Uterus (tissue), 2 donors: ENCODE measurements around the gene CCDC60.

Source experiments
- CTCF ChIP-seq, 4 experiments: fragments of 200-600 bp in 2 of 4; fragments of 450-650 bp in 2 of 4; sonication (generic) in 2 of 4; IDR thresholded peaks; one replicate each; pipeline ENCODE4 v1.5.1; 2016 to 2019; ENCODE audit warnings: antibody characterized with exemption in 4 of 4, mild to moderate bottlenecking in 2 of 4, moderate library complexity in 1 of 4
- POLR2A ChIP-seq, 2 donors: fragments of 450-650 bp; IDR thresholded peaks; one replicate each; pipeline ENCODE4 v1.6.1; 2016; ENCODE audit warnings: antibody characterized with exemption in 2 of 2, mild to moderate bottlenecking in 1 of 2, moderate library complexity in 1 of 2

DNA sequence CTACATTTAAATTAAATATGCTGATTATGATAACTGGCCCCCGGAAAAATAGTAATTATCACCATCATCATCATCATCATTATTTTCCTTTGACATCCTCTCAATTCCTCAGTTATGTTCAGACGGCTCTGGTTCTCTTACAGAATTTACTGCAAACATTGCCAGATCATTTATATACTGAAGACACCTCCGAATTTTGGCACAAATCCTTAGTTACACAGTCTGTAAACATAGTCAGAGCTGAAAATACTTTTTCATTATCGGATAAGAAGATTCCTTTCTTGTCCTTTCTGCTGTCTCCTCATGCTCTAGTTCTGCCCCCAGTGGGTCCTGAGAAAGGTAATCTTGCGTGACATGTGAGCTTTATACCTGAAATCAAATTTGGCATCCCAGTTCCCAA is 40.3 kb upstream of the CCDC60 start:
- TF ChIP-seq CTCF (IDR thresholded peaks at IDR 0.05) (no peak), POLR2A (IDR thresholded peaks at IDR 0.05) (no peak)
